ENCODE data around the gene ZNF23. TPM values are rescaled to one million over a fixed set of nuclear protein-coding genes. Genes with fewer than 3 reads are reported as not detected.
A peak's percentile ranks its signal among the peaks of the same experiment; 100 is the strongest.

ZNF23 gene
- total RNA-seq, 1 donor: 6.5 TPM

DNA sequence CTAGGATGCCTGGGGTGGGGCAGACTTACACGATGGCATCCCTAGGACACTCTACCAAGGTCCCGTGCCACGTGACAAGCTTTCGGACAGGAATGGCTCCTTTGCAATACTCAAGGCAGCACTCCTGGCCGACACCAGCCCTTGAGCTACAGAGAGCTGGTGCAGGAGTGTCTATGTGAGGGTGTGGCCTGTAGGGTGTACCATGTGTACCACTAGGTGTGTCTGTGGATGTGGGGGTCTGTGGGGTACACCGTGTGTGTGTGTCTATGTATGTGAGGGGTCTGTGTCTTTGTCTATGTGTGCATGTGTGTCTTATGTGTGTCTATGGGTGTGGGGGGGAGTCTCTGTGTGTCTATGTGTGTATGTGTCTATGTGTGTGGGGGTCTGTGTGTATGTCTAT is 18.3 kb downstream of the ZNF23 start:
- Histone ChIP-seq H3K9me3 (ENCODE audit: low read depth, low read length) (peaks cover 29% of the 10 kb centered on the region), H3K4me1 (ENCODE audit: insufficient read depth, low read length) (no peaks in the 10 kb centered on the region), H3K27me3 (ENCODE audit: insufficient read depth, low read length) (no peaks in the 10 kb centered on the region), H3K4me3 (ENCODE audit: low read length) (no peak overlapping the region)

- Histone ChIP-seq H3K4me1 (ENCODE audit: insufficient read depth, low read length) (no peaks in the 10 kb centered on the region), H3K27me3 (ENCODE audit: insufficient read depth, low read length) (no peaks in the 10 kb centered on the region), H3K9me3 (ENCODE audit: low read depth, low read length) (peaks cover 13% of the 10 kb centered on the region), H3K4me3 (ENCODE audit: low read length) (no peak within 1 kb of the TSS)
Observed at GRCh38 chr16:71442051-71442440, 20.0 kb downstream of the ZNF23 start, which contains the start of gene TLE7. Gene TLE7 (minus strand): TSS chr16:71442054. CDS start chr16:71433324, 8,730 bp downstream.

DNA sequence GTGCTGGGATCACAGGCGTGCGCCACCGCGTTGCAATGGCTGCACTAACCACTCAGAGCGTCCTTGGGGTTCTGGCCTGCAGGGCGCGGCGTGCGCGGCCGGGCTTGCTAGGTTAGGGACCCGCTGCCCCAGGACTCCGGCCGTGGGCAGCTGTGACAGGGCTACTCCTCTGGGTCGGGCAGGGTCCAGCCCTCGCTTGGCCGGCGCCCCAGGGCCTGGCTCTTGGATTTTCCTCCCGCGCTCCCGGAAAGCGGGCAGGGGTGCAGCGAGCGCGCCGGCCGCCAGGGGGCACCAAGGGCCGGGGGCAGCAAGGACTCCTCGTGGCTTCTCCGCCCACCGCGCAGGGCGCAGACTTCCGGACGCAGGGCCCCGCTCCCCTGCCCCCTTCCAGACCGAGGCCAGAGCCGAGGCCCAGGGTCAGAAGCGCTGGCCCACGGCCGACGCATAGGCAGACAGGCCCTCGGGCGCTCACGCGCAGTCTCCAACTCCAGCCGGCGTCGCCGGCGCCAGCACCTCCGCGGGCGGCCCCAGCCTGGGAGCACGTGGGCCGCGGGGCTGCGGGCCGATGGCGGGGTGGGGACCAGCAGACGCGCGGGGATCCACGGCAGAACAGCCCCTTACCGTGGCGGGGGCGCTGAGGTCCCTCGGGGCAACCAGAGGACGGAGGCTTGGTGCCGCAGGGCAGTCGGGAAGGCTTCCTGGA is 20.5 kb downstream of the ZNF23 start:
- Histone ChIP-seq H3K9me3 (ENCODE audit: low read depth, low read length) (peaks cover 7% of the 10 kb centered on the region), H3K27me3 (ENCODE audit: insufficient read depth, low read length) (no peaks in the 10 kb centered on the region), H3K4me1 (ENCODE audit: insufficient read depth, low read length) (no peaks in the 10 kb centered on the region), H3K4me3 (ENCODE audit: low read length) (no peak overlapping the region)

GRCh38 chr16:71440669-71441347 is 21.2 kb downstream of the ZNF23 start:
- no peaks in the 10 kb centered on the region for H3K4me1 ChIP-seq (ENCODE audit: insufficient read depth, low read length)

DNA sequence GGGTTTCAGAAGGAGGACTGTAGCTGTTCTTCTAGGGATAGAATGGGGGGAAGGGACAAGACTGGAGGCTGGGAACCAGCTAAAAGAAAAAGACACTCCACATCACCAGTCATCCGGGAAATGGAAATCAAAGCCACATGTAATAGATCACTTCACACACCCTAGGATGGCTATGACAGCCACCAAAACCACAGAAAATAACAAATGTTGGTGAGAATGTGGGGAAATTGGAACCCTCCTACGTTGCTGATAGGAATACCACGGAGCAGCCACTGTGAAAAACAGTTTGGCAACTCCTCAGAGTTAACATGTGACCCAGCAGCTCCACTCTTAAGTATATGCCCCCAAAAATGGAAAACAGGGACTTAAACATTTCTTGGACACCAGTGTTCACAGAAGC is 22.5 kb downstream of the ZNF23 start:
- H3K9me3 ChIP-seq (ENCODE audit: low read depth, low read length): no peaks in the 10 kb centered on the region
- no peak overlapping the region for H3K4me3 ChIP-seq (ENCODE audit: low read length)
- no peaks in the 10 kb centered on the region for H3K27me3 ChIP-seq (ENCODE audit: insufficient read depth, low read length)
- no peaks in the 10 kb centered on the region for H3K4me1 ChIP-seq (ENCODE audit: insufficient read depth, low read length)

More at GRCh38 chr16:71440669-71441347, 21.2 kb downstream of the ZNF23 start:
- H3K4me3 ChIP-seq (ENCODE audit: low read length): no peak overlapping the region
- no peaks in the 10 kb centered on the region for H3K27me3 ChIP-seq (ENCODE audit: insufficient read depth, low read length)
- H3K9me3 ChIP-seq (ENCODE audit: low read depth, low read length): peaks cover 4% of the 10 kb centered on the region

DNA sequence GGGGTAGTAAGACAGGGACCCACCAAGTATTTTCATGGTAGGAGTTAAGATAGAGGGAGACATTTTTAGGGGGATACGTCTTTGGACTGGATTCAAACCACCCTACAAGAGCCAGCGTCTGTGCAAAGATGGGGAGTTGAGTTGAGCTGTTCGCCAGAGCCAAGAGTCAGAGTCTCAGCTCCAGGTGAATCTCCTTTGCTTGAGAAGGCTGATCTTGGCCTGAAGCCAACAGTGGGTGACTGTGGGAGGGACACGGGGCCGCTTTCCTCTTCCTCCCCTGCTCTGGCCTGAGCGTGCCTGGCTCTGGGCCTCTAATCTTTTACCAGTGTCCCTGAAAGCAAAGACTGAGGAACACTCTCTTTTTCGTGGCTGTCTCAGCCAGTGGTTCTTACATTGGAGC is 25.6 kb downstream of the ZNF23 start:
- Histone ChIP-seq H3K27me3 (ENCODE audit: insufficient read depth, low read length) (no peaks in the 10 kb centered on the region), H3K4me3 (ENCODE audit: low read length) (no peak overlapping the region), H3K9me3 (ENCODE audit: low read depth, low read length) (no peaks in the 10 kb centered on the region), H3K4me1 (ENCODE audit: insufficient read depth, low read length) (no peaks in the 10 kb centered on the region)

- H3K4me1 ChIP-seq (ENCODE audit: insufficient read depth, low read length): no peaks in the 10 kb centered on the region
- peaks cover 4% of the 10 kb centered on the region for H3K27me3 ChIP-seq (ENCODE audit: insufficient read depth, low read length)
- no peak overlapping the region for H3K4me3 ChIP-seq (ENCODE audit: low read length)
- H3K9me3 ChIP-seq (ENCODE audit: low read depth, low read length): no peaks in the 10 kb centered on the region
Observed at GRCh38 chr16:71432906-71433305, 29.1 kb downstream of the ZNF23 start.

GRCh38 chr16:71431991-71432390 is 30.1 kb downstream of the ZNF23 start:
- peaks cover 8% of the 10 kb centered on the region for H3K27me3 ChIP-seq (ENCODE audit: insufficient read depth, low read length)
- H3K9me3 ChIP-seq (ENCODE audit: low read depth, low read length): no peaks in the 10 kb centered on the region
- no peak overlapping the region for H3K4me3 ChIP-seq (ENCODE audit: low read length)
- no peaks in the 10 kb centered on the region for H3K4me1 ChIP-seq (ENCODE audit: insufficient read depth, low read length)

- H3K9me3 ChIP-seq (ENCODE audit: low read depth, low read length): no peaks in the 10 kb centered on the region
- H3K4me1 ChIP-seq (ENCODE audit: insufficient read depth, low read length): no peaks in the 10 kb centered on the region
- peaks cover 16% of the 10 kb centered on the region for H3K27me3 ChIP-seq (ENCODE audit: insufficient read depth, low read length)
- H3K4me3 ChIP-seq (ENCODE audit: low read length): no peak overlapping the region
Observed at GRCh38 chr16:71431176-71431575, 30.9 kb downstream of the ZNF23 start.

DNA sequence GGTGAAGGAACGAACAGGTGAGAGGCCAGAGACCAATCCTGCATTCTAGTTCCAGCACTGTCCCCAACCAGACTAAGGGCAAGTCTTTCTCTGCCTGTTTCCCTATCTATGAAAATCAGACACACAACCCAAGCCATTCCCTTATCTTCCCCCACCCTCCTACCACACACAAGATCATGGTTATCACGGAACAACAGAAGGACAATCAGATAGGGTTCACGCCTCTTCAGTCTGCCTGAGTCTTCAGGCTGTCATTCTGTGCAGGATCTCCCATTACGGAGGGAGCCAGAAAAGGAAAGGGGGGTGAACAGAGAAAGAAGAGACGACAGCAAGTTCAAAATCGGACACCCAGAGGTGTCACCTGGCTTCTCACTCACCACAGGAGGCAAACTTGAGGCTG is 31.3 kb downstream of the ZNF23 start:
- Histone ChIP-seq H3K9me3 (ENCODE audit: low read depth, low read length) (no peaks in the 10 kb centered on the region), H3K27me3 (ENCODE audit: insufficient read depth, low read length) (peaks cover 20% of the 10 kb centered on the region), H3K4me3 (ENCODE audit: low read length) (no peak overlapping the region), H3K4me1 (ENCODE audit: insufficient read depth, low read length) (no peaks in the 10 kb centered on the region)

DNA sequence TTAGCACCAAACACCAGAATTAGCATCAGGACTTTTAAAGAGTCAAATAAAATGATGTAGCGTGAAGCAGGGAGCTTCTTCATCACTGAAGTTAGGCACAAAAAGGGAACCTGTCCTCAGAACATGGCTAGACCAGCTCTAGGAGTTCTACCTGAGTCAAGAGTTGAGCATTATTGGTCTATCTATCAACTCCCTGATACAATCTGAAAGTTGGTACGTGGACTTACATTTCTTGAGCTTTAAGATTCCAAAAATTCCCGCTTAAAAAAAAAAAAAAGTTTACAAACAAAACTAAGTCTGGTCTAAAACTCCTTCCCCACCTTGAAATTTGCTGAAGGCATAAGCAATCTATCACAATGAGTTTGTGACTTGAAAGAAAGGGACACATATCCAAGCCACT is 32.5 kb downstream of the ZNF23 start:
- H3K27me3 ChIP-seq (ENCODE audit: insufficient read depth, low read length): peaks cover 22% of the 10 kb centered on the region
- H3K9me3 ChIP-seq (ENCODE audit: low read depth, low read length): no peaks in the 10 kb centered on the region
- H3K4me3 ChIP-seq (ENCODE audit: low read length): no peak overlapping the region
- no peaks in the 10 kb centered on the region for H3K4me1 ChIP-seq (ENCODE audit: insufficient read depth, low read length)

DNA sequence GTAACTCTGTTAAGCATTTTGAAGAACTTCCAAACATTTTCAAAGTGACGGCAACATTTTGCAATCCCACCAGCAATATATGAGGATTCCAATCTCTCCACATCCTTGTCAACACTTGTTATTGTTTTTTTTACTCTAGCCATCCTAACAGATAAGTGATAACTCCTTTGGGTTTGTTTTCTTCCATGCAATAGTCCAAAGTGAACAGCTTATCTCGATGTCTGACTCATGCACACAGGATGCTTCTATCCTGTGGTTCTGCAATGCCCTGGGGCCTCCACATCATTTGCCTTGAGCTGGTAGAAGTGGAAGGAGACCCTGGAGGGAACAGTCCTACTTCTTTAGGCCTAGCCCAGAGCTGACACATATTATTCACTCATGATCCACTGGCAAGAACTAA is 33.2 kb downstream of the ZNF23 start:
- no peaks in the 10 kb centered on the region for H3K4me1 ChIP-seq (ENCODE audit: insufficient read depth, low read length)
- no peaks in the 10 kb centered on the region for H3K9me3 ChIP-seq (ENCODE audit: low read depth, low read length)
- H3K27me3 ChIP-seq (ENCODE audit: insufficient read depth, low read length): peaks cover 22% of the 10 kb centered on the region
- no peak overlapping the region for H3K4me3 ChIP-seq (ENCODE audit: low read length)

- H3K9me3 ChIP-seq (ENCODE audit: low read depth, low read length): no peaks in the 10 kb centered on the region
- peaks cover 22% of the 10 kb centered on the region for H3K27me3 ChIP-seq (ENCODE audit: insufficient read depth, low read length)
- H3K4me1 ChIP-seq (ENCODE audit: insufficient read depth, low read length): no peaks in the 10 kb centered on the region
- H3K4me3 ChIP-seq (ENCODE audit: low read length): no peak overlapping the region
Observed at GRCh38 chr16:71428385-71428784, 33.7 kb downstream of the ZNF23 start.

GRCh38 chr16:71426880-71427615 is 35.0 kb downstream of the ZNF23 start:
- Histone ChIP-seq H3K4me3 (ENCODE audit: low read length) (no peak overlapping the region), H3K4me1 (ENCODE audit: insufficient read depth, low read length) (no peaks in the 10 kb centered on the region), H3K27me3 (ENCODE audit: insufficient read depth, low read length) (peaks cover 22% of the 10 kb centered on the region), H3K9me3 (ENCODE audit: low read depth, low read length) (no peaks in the 10 kb centered on the region)

DNA sequence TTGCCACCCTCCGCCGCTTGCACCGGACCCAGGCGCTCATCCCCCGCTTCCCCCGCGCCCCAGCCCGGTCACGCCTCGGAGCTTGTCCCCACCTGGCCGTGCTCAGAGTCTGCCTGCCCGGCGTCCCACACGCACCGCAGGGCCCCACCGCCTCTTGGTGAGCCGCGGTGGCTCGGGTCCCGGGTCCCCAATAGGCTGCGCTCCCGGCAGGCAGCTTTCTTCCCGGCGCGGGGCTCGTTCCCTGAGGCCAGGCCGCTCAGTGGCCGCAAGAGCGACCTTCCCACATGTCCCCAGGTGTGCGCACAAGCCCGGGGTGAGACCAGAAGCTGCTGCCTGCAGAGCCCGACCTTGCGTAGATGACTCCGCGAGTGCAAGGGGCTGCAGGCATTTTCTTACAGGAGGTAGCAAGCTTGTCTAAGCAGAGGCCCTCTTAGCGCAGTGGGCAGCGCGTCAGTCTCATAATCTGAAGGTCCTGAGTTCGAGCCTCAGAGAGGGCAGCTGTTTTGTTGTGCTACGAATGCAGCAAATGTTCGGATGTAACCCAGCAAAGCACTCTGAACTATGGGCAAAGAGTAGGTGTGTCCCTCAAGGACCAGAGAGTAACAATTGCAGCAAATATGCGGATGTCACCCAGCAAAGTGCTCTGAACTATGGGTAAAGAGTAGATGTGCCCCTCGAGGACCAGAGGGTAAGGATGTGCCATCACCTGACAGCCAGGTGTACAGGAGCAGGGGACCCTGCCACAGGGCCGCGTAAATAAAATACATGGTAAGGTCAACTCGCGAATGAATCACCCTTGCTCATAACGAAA is 35.8 kb downstream of the ZNF23 start:
- H3K4me3 ChIP-seq (ENCODE audit: low read length): peak overlapping the region; percentile 4
- no peaks in the 10 kb centered on the region for H3K4me1 ChIP-seq (ENCODE audit: insufficient read depth, low read length)
- peaks cover 22% of the 10 kb centered on the region for H3K27me3 ChIP-seq (ENCODE audit: insufficient read depth, low read length)
- no peaks in the 10 kb centered on the region for H3K9me3 ChIP-seq (ENCODE audit: low read depth, low read length)

Data from mononuclear cell (primary cell).